ENCODE measurements around the gene EIF1.
A peak's percentile ranks its signal among the peaks of the same experiment; 100 is the strongest.
"Not testable (repeated sequence)": the region's sequence is repeated elsewhere in the genome, so short reads cannot be mapped to it uniquely, and the experiment has no call there.

EIF1 gene

DNA sequence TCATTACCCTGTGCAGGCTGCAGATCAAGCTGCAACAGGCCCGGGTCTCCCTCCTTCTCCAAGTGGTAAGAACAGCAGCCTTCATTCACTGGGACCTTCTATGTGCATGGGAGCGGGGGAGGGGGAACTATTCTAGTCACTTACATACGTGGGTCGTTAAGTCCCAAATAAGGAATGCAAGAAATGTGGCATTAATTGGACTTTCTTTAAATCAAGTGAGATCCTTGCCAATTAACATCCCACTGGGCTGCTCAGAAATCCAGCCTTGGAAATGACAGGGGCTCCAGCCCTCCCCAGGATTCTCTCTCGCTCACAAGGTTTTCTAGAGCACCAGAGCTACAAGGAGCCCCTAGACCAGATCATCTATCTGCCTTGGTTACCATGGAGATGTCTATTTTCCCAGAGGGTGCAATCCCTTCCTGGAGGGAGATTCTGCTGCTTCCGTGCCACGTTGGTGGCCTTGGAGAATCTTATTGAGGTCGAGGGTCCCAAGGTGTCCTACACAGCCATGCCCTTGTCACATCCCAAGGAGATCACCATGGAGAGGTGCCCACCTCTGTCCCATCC is 5.2 kb upstream of the EIF1 start:
- TF ChIP-seq, protein P1, sequence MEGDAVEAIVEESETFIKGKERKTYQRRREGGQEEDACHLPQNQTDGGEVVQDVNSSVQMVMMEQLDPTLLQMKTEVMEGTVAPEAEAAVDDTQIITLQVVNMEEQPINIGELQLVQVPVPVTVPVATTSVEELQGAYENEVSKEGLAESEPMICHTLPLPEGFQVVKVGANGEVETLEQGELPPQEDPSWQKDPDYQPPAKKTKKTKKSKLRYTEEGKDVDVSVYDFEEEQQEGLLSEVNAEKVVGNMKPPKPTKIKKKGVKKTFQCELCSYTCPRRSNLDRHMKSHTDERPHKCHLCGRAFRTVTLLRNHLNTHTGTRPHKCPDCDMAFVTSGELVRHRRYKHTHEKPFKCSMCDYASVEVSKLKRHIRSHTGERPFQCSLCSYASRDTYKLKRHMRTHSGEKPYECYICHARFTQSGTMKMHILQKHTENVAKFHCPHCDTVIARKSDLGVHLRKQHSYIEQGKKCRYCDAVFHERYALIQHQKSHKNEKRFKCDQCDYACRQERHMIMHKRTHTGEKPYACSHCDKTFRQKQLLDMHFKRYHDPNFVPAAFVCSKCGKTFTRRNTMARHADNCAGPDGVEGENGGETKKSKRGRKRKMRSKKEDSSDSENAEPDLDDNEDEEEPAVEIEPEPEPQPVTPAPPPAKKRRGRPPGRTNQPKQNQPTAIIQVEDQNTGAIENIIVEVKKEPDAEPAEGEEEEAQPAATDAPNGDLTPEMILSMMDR (IDR thresholded peaks at IDR 0.05; ENCODE audit: extremely low read depth, missing control alignments) = no peak
- DNase-seq (ENCODE audit: low spot score) = no peak

DNA sequence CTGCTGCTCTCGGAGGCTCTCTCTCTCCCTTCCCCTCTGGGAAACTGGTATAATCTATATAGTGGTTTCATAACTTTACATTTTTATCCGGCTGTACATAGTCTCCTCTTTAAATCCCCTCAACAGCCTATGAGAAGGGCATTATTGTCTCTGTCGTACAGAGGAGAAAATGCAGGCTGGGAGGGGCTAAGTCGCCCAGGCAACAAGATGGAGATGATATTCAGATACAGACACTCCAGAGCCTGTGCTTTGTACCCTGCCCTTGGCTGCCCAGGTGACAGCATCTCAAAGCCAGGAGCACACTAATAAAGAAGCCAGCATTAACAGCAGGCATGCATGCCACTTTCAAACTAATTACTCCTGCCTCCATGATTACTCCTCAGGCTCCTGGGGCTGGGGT is 4.7 kb upstream of the EIF1 start:
- no peak for DNase-seq (ENCODE audit: low spot score)
- TF ChIP-seq, protein P1 (IDR thresholded peaks at IDR 0.05; ENCODE audit: extremely low read depth, missing control alignments) = no peak

DNA sequence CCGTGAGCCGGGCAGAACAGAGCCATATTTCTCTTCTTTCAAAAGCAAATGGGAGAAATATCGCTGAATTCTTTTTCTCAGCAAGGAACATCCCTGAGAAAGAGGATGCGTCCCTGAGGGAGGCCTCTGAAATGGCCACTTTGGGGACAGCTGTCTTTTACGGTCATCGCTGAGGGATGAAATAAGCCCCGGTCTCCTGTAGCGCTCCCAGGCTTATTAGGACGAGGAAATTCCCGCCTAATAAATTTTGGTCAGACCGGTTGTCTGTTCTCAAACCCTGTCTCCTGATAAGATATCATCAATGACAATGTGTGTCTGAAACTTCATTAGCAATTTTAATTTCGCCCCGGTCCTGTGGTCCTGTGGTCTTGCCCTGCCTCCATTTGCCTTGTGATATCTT is 2.9 kb upstream of the EIF1 start:
- not testable (repeated sequence) for DNase-seq (ENCODE audit: low spot score)

DNA sequence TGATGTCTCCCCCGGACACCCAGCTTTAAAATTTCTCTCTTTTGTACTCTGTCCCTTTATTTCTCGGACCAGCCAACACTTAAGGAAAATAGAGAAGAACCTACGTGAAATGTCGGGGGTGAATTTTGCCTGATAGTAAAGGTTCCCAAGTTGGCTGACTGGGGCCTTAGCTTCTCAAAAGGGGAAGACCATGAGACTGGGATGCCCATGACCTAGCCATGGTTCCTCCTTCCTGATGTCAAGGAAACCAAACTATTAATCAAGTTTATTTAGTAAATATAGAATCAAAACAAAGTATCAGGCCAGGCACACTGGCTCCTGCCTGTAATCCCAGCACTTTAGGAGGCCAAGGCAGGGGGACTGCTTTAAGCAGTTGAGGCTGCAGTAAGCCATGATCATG is 2.4 kb upstream of the EIF1 start:
- TF ChIP-seq, protein P1 (IDR thresholded peaks at IDR 0.05; ENCODE audit: extremely low read depth, missing control alignments) = no peak
- no peak for DNase-seq (ENCODE audit: low spot score)

DNA sequence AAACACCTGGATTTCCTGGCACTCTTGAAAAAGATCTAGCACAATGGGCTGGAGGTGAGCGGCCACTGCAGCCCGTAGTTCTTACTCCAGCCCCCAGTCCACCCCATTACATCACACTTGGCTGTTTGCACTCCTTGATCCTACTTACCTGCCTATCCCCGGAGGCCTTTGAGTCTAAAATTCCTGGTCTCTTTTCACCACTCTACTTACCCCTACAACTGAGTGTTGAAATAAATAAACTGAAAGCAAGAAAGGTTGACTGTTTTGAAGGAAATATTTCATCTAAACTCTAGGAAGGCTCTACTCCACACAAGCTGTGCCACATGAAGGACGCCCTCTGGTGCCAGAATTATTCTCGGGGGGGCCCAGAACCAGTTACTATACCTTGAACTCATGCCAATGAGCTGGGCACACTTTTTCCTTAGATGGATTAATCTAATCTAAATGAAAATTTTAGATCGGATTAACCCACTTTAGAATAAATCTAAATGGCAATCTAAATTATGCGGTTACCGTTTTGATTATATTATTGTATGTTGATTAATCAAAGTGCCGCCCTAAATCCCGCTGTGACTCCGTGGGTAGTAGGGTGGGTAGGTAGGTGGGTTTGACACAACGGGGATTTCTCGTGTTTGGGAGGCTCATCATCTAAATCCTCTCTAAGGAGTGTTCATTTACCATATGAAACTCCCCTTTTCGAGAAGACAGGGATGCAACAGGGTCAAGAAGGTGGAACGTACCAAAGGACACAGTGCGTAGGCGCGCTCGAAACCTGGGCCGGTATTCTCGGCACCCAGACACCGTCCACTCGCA is 651 bp upstream of the EIF1 start:
- TF ChIP-seq, protein P1 (IDR thresholded peaks at IDR 0.05; ENCODE audit: extremely low read depth, missing control alignments) = peak; percentile 5
- DNase-seq (ENCODE audit: low spot score) = no peak

DNA sequence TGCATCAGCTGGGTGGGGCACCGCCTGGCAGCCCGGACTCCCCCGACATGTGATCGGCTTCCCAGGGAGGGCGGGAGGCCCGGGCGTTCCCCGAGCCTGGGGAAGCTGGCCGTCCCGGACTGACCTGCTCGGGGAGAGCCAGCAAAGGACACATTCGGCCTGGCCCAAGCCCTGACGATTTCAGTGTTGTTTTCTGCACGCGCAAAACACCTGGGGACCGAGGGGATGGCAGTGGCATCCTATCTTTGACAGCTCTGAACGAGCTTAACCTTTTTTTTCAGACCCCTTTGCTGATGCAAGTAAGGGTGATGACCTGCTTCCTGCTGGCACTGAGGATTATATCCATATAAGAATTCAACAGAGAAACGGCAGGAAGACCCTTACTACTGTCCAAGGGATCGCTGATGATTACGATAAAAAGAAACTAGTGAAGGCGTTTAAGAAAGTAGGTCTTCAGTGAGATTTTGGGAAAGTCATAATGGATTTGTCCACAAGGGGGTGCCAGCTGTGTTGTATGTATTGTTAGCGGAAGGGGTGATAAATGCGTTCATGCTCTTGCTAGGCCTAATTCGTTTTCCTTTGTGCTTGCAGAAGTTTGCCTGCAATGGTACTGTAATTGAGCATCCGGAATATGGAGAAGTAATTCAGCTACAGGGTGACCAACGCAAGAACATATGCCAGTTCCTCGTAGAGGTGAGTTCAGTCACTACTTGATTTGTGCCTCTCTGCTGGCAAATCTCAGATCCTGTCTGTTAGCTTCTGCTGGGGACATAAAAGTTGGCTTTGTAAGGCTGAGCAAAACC is 1.0 kb downstream of the EIF1 start:
- TF ChIP-seq, protein P1 (IDR thresholded peaks at IDR 0.05; ENCODE audit: extremely low read depth, missing control alignments) = peak; percentile 24

DNA sequence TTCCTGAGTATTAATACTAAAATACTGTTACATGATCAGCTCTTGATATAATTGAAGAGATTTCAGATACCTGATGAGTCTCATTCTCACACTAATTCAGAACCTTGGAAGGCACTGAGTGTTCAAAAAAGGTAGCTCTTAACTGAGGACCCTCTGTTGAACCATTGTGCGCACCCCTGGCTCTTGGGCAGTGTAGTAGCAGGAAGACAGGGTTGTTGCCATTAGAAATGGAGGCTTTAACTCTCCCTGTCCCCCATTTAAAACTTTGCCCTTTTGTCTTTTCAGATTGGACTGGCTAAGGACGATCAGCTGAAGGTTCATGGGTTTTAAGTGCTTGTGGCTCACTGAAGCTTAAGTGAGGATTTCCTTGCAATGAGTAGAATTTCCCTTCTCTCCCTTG is 1.8 kb downstream of the EIF1 start:
- TF ChIP-seq, protein P1 (IDR thresholded peaks at IDR 0.05; ENCODE audit: extremely low read depth, missing control alignments) = no peak
- DNase-seq (ENCODE audit: low spot score) = no peak

More for the DNA sequence above, 1.0 kb downstream of the EIF1 start:
- no peak for DNase-seq (ENCODE audit: low spot score)
